Activated CD8-positive, alpha-beta T cell treated with anti-CD3 and anti-CD28 coated beads, Interleukin-2, amount 10 ng/mL, durations not matched to agents 7 days and 5 days (primary cell): ENCODE results near the gene MAD1L1. TPM values are rescaled to one million over a fixed set of nuclear protein-coding genes. Genes with fewer than 3 reads are reported as not detected.

ENCODE experiments used
- ATAC-seq: fragments of 150-1000 bp; cut with Tn5 transposase; one replicate; pipeline ENCODE4 v1.10.0; 2021; ENCODE audit warnings: moderate library complexity
- CTCF ChIA-PET: fragments of 350-600 bp; sonication (Branson Sonifier 250); formaldehyde crosslinking; loops from one replicate; lab custom pipeline; 2021; ENCODE audit warnings: antibody characterized with exemption; lab: Charles Lee
- POLR2A ChIA-PET: fragments of 350-600 bp; sonication (Branson Sonifier 250); formaldehyde crosslinking; loops from one replicate; lab custom pipeline; 2021; ENCODE audit warnings: antibody characterized with exemption; lab: Charles Lee
- DNase-seq: peaks from one replicate; pipeline ENCODE4 v3.0.0-alpha.2; 2020
- H3K27ac Mint-ChIP-seq: one replicate; pipeline ENCODE4 v1.8.0; 2021; ENCODE audit warnings: mild to moderate bottlenecking, mixed read lengths
- H3K27me3 Mint-ChIP-seq: one replicate; pipeline ENCODE4 v1.8.0; 2021; ENCODE audit warnings: low read depth, mixed read lengths
- H3K36me3 Mint-ChIP-seq: one replicate; pipeline ENCODE4 v1.8.0; 2021; ENCODE audit warnings: low read depth, mixed read lengths
- H3K4me1 Mint-ChIP-seq: one replicate; pipeline ENCODE4 v1.8.0; 2021; ENCODE audit warnings: low read depth, mixed read lengths
- H3K4me3 Mint-ChIP-seq: one replicate; pipeline ENCODE4 v1.8.0; 2021; ENCODE audit warnings: mild to moderate bottlenecking, mixed read lengths
- H3K9me3 Mint-ChIP-seq: one replicate; pipeline ENCODE4 v1.8.0; 2022; ENCODE audit warnings: mixed read lengths; ENCODE audit not compliant: insufficient read depth
- total RNA-seq, 2 experiments: library from RNA; stranded (reverse); gene quantifications; one replicate each; pipeline ENCODE4 v1.2.3, GENCODE V29; 2021

The MAD1L1 gene
- total RNA-seq, 2 experiments from 2014 or later = 79.8 to 82.7 TPM

DNA sequence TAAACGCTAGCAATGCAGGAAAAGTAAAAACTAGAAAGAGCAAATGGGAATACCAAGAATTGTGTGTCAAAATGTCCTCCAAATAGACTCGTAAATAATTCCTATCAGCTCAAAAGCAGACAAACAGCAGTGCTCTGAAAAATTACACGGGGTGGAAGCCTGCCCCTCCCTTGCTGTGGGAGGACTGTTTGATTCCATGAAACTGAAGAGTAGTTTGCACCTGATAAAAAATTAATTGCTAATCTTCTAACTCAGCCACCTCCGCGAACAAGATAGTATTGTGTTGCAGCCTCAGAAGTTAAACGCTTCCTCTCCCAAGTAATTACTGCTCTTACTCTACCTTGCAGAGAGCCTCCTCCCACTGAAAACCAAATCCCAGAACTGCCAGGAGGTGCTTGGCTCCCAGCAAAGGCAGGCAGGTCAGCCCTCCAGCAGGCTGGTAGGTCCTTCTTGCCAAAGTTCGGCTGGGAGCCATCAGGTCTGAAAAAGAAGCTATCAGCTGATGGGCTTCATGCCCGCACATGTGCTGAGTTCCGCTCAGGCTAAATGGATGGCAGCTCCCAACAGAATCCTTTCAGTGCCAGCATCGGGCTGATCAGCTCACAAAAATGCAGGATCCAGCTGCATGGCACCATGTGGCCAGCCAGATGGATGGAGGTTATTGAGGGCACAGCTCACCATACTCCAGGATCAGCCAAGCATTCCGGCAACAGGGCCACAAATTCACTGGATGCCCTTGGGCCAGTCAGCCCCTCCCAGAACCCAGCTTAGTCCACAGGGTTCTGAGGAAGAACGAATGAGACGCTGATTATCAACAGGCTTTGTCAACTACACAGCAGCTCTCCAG lies 37.1 kb downstream of the MAD1L1 start:
- no peaks in the 10 kb centered on the region for H3K9me3 Mint-ChIP-seq
- H3K27me3 Mint-ChIP-seq = no peaks in the 10 kb centered on the region
- ChIA-PET CTCF (interaction anchor here (0.8 to 1.1 kb wide), 4 partner anchors 45 to 595 kb away, joined by 3 to 6 read pairs (median 3); no protein-coding TSS in a partner anchor), POLR2A (no interaction called here)
- no peak for DNase-seq
- H3K4me3 Mint-ChIP-seq = no peak overlapping the region
- no peak for ATAC-seq
- H3K4me1 Mint-ChIP-seq = peaks cover 3% of the 10 kb centered on the region
- H3K27ac Mint-ChIP-seq = no peak overlapping the region
- peaks cover 42% of the 10 kb centered on the region for H3K36me3 Mint-ChIP-seq

DNA sequence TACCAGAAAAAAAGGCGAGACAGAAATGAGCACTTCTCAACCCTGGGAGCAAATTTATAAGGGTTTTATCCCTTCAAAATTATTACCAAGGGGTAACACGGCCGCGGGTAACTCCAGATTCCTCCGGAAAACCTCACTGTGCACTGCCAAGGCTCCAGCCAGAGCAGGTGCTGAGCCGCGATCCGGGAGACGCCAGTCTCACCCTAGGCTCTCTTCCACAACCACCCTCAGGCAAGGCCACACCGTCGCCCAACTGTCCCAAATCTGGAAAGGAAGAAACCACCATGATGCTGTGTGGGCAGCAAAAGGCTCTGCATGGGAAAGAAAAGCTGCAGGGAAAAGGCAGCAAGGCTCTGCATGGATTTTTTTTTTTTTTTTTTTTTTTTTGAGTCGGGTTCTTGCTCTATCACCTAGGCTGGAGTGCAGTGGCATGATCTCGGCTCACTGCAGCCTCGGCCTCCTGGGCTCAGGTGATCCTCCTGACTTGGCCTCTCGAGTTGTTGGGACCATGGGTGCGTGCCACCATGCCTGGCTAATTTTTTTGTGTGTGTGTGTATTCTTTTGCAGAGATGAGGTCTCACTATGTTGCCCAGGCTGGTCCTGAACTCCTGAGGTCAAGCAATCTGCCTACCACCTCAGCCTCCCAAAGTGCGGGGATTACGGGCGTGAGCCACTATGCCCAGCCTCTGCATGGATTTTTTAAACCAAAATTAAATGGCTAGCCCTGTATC lies 39.0 kb downstream of the MAD1L1 start:
- ChIA-PET POLR2A (no interaction called here), CTCF (no interaction called here)
- no peak overlapping the region for H3K27ac Mint-ChIP-seq
- no peaks in the 10 kb centered on the region for H3K9me3 Mint-ChIP-seq
- no peak overlapping the region for H3K4me3 Mint-ChIP-seq
- peaks cover 46% of the 10 kb centered on the region for H3K36me3 Mint-ChIP-seq
- ATAC-seq = no peak
- DNase-seq = no peak
- peaks cover 3% of the 10 kb centered on the region for H3K4me1 Mint-ChIP-seq
- no peaks in the 10 kb centered on the region for H3K27me3 Mint-ChIP-seq

DNA sequence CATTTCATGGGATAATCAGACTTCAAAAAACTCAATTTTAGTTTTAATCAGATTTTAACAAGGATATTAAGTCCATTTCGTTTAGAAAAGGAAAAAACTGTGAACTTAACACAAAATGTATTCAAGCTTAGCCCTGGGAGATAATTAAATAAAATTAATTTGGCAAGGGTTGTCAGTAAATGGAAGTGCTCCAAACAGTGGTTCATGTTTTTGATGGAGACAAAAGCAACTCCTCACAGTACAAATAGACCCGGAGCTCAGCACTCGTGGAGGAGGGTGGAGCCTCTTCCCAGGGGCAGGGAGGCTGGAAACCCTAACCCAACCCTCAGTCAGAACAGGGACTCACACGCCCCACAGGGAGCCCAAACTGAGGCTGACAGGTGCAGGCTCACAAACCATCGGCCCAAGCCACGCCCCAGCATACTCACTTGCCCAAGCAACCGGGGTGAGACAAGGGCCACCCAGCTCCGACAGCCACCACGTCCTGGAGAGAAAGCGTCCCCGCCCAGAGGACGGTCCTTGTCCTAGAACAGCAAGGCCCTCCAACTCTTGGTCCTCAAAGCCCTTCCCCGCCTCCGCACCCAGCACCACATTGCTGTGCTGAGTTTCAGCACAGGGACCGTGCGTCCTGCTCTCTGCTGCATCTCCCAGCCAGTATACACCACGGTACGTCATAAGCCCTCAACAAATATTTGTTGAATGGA lies 39.8 kb downstream of the MAD1L1 start:
- ChIA-PET POLR2A (no interaction called here), CTCF (no interaction called here)

GRCh38 chr7:2191016-2191415 lies 41.7 kb downstream of the MAD1L1 start:
- CTCF ChIA-PET = no interaction called here
- Mint-ChIP-seq H3K36me3 (peaks cover 32% of the 10 kb centered on the region), H3K9me3 (no peaks in the 10 kb centered on the region), H3K4me3 (no peak overlapping the region), H3K4me1 (no peaks in the 10 kb centered on the region), H3K27ac (no peak overlapping the region), H3K27me3 (no peaks in the 10 kb centered on the region)
- DNase-seq (no peak), ATAC-seq (no peak)
- POLR2A ChIA-PET = no interaction called here

More for the DNA sequence above, 39.8 kb downstream of the MAD1L1 start:
- ATAC-seq = no peak
- H3K36me3 Mint-ChIP-seq = peaks cover 49% of the 10 kb centered on the region
- no peak overlapping the region for H3K4me3 Mint-ChIP-seq
- no peaks in the 10 kb centered on the region for H3K27me3 Mint-ChIP-seq
- no peak for DNase-seq
- H3K27ac Mint-ChIP-seq = no peak overlapping the region
- H3K9me3 Mint-ChIP-seq = no peaks in the 10 kb centered on the region
- peaks cover 3% of the 10 kb centered on the region for H3K4me1 Mint-ChIP-seq

- peaks cover 28% of the 10 kb centered on the region for H3K36me3 Mint-ChIP-seq
- ChIA-PET CTCF (no interaction called here), POLR2A (no interaction called here)
- H3K9me3 Mint-ChIP-seq = no peaks in the 10 kb centered on the region
- no peaks in the 10 kb centered on the region for H3K4me1 Mint-ChIP-seq
- H3K27ac Mint-ChIP-seq = no peak overlapping the region
- H3K27me3 Mint-ChIP-seq = no peaks in the 10 kb centered on the region
- H3K4me3 Mint-ChIP-seq = no peak overlapping the region
- DNase-seq = no peak
- ATAC-seq = no peak
Observed at GRCh38 chr7:2190531-2190930, 42.2 kb downstream of the MAD1L1 start.

DNA sequence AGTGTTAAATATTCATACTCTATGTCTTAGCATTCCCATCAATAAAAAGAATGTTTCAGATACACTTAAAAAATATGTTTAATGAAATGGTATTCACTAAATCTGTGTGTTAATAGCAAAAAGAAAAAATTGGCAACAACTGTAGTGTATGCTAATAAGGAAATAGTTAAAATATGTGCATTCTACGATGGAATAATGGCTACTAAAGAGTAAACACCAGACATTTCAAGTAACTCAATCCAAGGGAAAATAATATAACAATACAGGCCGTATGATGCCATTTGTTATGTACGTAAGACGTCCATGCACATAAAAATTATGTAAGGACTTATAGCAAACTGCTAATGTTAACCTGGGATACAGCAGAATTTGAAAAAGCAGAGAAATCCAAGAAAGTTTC lies 46.6 kb downstream of the MAD1L1 start:
- peaks cover 20% of the 10 kb centered on the region for H3K36me3 Mint-ChIP-seq
- H3K4me1 Mint-ChIP-seq = no peaks in the 10 kb centered on the region
- H3K9me3 Mint-ChIP-seq = no peaks in the 10 kb centered on the region
- no peak for DNase-seq
- H3K27me3 Mint-ChIP-seq = no peaks in the 10 kb centered on the region
- ChIA-PET POLR2A (no interaction called here), CTCF (no interaction called here)
- H3K4me3 Mint-ChIP-seq = no peak overlapping the region
- ATAC-seq = no peak
- no peak overlapping the region for H3K27ac Mint-ChIP-seq

DNA sequence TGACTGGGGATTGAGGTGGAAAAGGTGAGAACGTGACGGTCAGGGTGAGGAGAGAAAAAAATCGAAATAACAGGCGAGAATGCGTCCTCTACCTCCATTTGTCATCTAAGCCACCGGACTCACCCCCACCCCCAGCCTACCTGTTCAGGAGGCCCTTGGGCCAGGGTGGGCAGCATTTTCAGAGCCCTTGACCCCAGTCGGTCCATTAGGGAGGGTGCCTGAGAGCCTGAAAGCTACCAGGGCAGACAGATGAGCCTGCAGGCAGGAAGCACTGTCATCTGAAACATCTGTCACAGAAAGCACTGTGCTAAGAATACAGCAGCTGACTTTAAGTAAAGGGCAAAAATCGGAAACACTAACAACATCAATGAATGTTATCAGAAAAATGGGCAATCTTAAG lies 47.0 kb downstream of the MAD1L1 start:
- ATAC-seq (no peak), DNase-seq (no peak)
- Mint-ChIP-seq H3K36me3 (peaks cover 20% of the 10 kb centered on the region), H3K27me3 (no peaks in the 10 kb centered on the region), H3K9me3 (no peaks in the 10 kb centered on the region), H3K4me3 (no peak overlapping the region), H3K4me1 (no peaks in the 10 kb centered on the region), H3K27ac (no peak overlapping the region)
- CTCF ChIA-PET = no interaction called here
- POLR2A ChIA-PET = no interaction called here

DNA sequence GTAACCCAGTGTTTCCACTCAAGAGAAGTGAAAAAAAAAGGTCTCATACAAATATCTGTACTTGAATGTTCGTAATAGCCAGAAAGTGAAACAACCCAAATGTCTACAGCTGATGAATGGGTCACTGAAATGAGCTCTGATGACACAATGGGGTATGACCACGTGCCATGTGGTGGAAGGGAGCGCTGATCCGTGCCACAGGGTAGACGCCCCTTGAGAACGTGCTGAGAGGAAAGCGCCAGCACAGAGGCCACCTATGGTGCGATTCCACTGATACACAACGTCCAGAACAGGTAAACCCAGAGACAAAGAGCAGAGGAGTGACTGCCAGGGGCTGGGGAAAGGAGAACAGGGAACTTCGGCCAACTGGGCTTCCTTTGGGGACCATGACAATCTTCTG lies 50.3 kb downstream of the MAD1L1 start:
- CTCF ChIA-PET = interaction anchor here (0.7 kb wide), 1 partner anchor 234 kb away, joined by 3 read pairs; no protein-coding TSS in a partner anchor
- H3K27me3 Mint-ChIP-seq = no peaks in the 10 kb centered on the region
- no peak for ATAC-seq
- H3K4me1 Mint-ChIP-seq = no peaks in the 10 kb centered on the region
- no peaks in the 10 kb centered on the region for H3K9me3 Mint-ChIP-seq
- POLR2A ChIA-PET = no interaction called here
- no peak for DNase-seq
- H3K36me3 Mint-ChIP-seq = peaks cover 9% of the 10 kb centered on the region
- no peak overlapping the region for H3K27ac Mint-ChIP-seq
- H3K4me3 Mint-ChIP-seq = no peak overlapping the region

DNA sequence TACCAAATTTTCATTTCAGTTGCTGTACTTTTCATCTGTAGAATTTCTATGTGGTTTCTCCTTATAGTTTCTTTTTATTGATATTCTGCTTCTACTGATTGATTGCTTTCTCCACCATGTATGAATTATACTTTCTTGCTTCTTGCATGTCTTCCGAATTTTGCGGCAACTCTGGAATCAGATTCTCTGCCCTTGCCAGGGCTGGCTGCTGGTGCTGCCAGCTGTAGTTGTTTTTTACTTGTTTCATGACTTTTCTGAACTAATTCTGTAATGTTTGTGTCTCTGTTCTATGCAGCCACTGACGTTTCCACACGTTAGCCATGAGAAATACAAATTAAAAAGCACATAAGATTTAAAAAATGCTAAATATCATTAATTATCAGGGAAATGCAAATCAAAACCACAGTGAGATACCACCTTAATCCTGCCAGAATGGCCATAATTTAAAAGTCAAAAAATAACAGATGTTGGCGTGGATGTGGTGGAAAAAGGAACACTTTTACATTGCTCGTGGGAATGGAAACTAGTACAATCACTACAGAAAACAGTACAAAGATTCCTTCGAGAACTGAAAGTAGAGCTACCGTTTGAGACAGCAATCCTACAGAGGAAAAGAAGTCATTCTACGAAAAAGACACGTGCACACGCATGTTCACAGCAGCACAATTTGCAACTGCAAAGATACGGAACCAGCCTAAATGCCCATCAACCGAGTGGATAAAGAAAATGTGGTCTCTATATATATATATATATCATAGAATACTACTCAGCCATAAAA lies 51.5 kb downstream of the MAD1L1 start:
- Mint-ChIP-seq H3K4me1 (no peaks in the 10 kb centered on the region), H3K4me3 (no peak overlapping the region), H3K9me3 (no peaks in the 10 kb centered on the region), H3K27me3 (no peaks in the 10 kb centered on the region), H3K27ac (no peak overlapping the region), H3K36me3 (peaks cover 9% of the 10 kb centered on the region)
- no peak for DNase-seq
- CTCF ChIA-PET = interaction anchor here (1.3 kb wide), 1 partner anchor 28 kb away, joined by 3 read pairs; no protein-coding TSS in a partner anchor
- no peak for ATAC-seq
- POLR2A ChIA-PET = no interaction called here

GRCh38 chr7:2180081-2180480 lies 52.7 kb downstream of the MAD1L1 start:
- no peak for ATAC-seq
- no peak overlapping the region for H3K27ac Mint-ChIP-seq
- no peak overlapping the region for H3K4me3 Mint-ChIP-seq

DNA sequence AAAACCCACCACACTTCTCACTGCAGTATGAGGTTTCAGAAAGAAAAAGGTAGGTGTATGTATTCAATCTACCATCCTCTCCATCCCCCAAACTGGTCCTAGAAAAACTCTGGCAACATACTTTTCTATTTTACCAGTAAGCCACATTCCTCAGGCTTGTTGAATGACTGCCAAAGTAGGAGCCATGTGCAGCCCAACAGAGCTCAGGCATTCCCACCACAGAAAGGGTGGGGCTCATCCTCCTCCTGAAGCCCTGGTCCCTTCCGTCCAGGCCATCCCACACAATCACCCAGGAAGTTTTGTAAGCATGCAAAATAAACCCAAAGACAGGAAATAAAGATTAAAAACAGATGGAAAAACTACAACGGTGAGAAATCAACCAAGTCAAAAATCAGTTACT lies 57.2 kb downstream of the MAD1L1 start:
- POLR2A ChIA-PET = no interaction called here
- no peak for DNase-seq
- peaks cover 3% of the 10 kb centered on the region for H3K36me3 Mint-ChIP-seq

More at GRCh38 chr7:2180081-2180480, 52.7 kb downstream of the MAD1L1 start:
- no peaks in the 10 kb centered on the region for H3K27me3 Mint-ChIP-seq
- H3K36me3 Mint-ChIP-seq = peaks cover 4% of the 10 kb centered on the region
- CTCF ChIA-PET = no interaction called here
- no peaks in the 10 kb centered on the region for H3K9me3 Mint-ChIP-seq
- H3K4me1 Mint-ChIP-seq = no peaks in the 10 kb centered on the region
- POLR2A ChIA-PET = no interaction called here
- no peak for DNase-seq

More for the DNA sequence above, 57.2 kb downstream of the MAD1L1 start:
- Mint-ChIP-seq H3K9me3 (no peaks in the 10 kb centered on the region), H3K4me3 (no peak overlapping the region), H3K27ac (no peak overlapping the region), H3K4me1 (peaks cover 12% of the 10 kb centered on the region), H3K27me3 (no peaks in the 10 kb centered on the region)
- no peak for ATAC-seq
- CTCF ChIA-PET = no interaction called here
